SK-N-SH (cell line): ENCODE data around the gene SLC13A3.

ENCODE experiments used
- EP300 ChIP-seq, 2 experiments: IDR thresholded peaks; 2 replicates each; pipeline versions ENCODE4 v1.4.0 to v1.6.1; 2012; ENCODE audit warnings: borderline replicate concordance in 1 of 2, low read depth in 1 of 2, low read length in 1 of 2
- GABPA ChIP-seq: IDR thresholded peaks from 2 replicates; pipeline ENCODE4 v1.4.0; 2012; ENCODE audit warnings: low read depth, mild to moderate bottlenecking
- MXI1 ChIP-seq: IDR thresholded peaks from 2 replicates; pipeline ENCODE4 v1.6.1; 2012; ENCODE audit warnings: mild to moderate bottlenecking, low read depth, low read length, improper control_type of control experiment
- POLR2AphosphoS5 ChIP-seq: IDR thresholded peaks from 2 replicates; pipeline ENCODE4 v1.6.1; 2012; ENCODE audit warnings: low read depth, low read length
- RFX5 ChIP-seq: IDR thresholded peaks from 2 replicates; pipeline ENCODE4 v1.6.1; 2012; ENCODE audit warnings: mild to moderate bottlenecking, improper control_type of control experiment, low read length
- TF ChIP-seq, protein P1 (sequence below): fragments of 200-600 bp; sonication (generic); IDR thresholded peaks from 2 replicates; pipeline ENCODE4 v1.6.1; 2017; ENCODE audit warnings: antibody characterized with exemption, mild to moderate bottlenecking, moderate library complexity

DNA sequence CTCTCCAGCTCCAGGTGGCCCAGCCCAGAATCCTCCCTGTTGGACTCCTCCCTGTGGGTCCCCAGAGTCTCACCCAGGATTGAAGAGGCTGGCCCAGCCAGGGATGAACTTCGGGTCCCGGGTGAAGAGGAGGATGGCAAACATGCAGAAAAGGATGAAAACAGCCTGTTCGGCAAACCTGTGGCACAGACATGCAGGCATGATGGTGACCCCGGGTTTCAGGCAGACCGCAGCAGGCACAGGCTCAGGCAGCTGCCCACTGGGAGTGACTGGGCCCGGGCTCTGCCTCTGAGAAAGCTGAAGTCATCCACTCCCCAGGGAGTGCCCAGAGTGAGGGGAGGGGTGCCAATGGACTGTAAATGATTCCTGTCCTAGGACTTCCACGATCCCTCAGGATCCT, 63.3 kb downstream of the SLC13A3 start:
- TF ChIP-seq, protein P1, sequence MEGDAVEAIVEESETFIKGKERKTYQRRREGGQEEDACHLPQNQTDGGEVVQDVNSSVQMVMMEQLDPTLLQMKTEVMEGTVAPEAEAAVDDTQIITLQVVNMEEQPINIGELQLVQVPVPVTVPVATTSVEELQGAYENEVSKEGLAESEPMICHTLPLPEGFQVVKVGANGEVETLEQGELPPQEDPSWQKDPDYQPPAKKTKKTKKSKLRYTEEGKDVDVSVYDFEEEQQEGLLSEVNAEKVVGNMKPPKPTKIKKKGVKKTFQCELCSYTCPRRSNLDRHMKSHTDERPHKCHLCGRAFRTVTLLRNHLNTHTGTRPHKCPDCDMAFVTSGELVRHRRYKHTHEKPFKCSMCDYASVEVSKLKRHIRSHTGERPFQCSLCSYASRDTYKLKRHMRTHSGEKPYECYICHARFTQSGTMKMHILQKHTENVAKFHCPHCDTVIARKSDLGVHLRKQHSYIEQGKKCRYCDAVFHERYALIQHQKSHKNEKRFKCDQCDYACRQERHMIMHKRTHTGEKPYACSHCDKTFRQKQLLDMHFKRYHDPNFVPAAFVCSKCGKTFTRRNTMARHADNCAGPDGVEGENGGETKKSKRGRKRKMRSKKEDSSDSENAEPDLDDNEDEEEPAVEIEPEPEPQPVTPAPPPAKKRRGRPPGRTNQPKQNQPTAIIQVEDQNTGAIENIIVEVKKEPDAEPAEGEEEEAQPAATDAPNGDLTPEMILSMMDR = no peak
- TF ChIP-seq MXI1 (no peak), GABPA (no peak), EP300 (IDR thresholded peaks at IDR 0.05; ENCODE audit: borderline replicate concordance in 1 of 2, low read depth in 1 of 2, low read length in 1 of 2) (no peak), RFX5 (no peak), POLR2AphosphoS5 (no peak)
